Measurements from ENCODE around the gene IGHMBP2.

DNA sequence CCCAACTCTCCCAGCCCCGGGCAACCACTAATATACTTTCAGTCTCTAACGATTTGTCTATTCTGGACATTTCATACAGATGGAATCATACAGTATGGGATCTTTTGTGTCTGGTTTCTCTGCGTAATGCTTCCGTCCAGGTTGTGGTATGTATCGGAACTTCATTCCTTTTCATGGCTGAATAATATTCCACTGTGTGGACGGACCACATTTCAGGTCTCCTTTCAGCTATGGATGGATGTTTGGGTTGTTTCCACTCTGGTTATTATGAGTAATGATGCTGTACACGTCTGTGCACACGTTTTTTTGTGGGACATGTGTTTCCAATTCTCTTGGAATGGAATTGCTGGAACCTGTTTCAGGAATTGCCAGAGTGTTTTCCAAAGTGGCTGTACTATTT lies 44.6 kb upstream of the IGHMBP2 start:
- TF ChIP-seq CTCF (IDR thresholded peaks at IDR 0.05), result no peak
- TF ChIP-seq POLR2A (IDR thresholded peaks at IDR 0.05), result no peak

All from esophagus squamous epithelium (tissue), 4 donors.